GM18868 (cell line): Measurements from ENCODE around the gene MYO10.

Experiments
- ATAC-seq: cut with Tn5 transposase; IDR thresholded peaks from one replicate; pipeline ENCODE4 v1.9.1; 2021; ENCODE audit warnings: mild to moderate bottlenecking, moderate library complexity; ENCODE audit not compliant: unreplicated experiment

The MYO10 gene

DNA sequence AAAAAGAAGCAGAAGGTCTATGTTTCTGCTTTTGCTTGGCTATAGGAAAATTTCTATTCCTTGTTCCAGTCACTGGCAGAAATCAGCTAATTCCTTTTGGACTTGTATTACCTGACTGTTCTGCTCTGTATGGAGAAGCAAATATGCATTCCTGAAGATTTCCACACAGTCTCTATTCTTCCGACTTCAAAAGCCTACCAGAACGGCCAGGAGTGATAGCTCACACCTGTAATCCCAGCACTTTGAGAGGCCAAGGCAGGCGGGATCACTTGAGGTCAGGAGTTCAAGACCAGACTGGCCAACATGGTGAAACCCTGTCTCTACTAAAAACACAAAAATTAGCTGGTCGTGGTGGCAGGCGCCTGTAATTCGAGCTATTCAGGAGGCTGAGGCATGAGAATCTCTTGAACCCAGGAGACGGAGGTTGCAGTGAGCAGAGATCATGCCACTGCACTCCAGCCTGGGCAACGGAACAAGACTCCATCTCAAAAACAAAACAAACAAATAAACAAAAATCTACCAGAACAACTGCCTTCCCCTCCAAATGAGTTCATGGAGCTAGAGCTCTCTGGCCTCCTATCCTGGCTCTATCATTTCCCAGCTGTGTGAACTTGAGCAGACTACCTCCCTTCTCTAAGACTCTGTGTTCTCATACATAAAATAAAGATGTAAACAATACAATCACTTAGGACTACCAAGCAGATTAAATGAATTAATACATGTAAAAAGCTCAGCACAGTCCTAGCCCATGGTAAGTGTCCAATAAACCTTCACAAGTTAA is 17.0 kb downstream of the MYO10 start:
- no peak for ATAC-seq

DNA sequence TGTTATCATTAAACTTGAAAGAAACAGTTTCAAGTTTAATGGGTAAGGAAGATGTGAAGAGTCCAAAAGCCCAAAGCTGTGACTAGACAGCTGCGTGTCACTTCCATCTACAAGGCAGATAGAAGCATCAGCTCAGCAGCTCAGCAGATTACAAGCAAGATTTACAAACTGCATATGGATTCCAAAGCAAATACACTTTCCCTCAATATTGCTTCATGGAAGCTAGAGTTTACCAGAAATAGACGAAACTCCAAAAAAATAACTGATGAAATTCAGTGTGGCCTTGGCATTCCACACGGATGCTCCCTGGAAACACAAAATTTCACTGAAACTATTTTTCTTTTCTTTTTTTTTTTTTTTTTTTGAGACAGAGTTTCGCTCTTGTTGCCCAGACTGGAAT is 17.9 kb downstream of the MYO10 start:
- no peak for ATAC-seq

DNA sequence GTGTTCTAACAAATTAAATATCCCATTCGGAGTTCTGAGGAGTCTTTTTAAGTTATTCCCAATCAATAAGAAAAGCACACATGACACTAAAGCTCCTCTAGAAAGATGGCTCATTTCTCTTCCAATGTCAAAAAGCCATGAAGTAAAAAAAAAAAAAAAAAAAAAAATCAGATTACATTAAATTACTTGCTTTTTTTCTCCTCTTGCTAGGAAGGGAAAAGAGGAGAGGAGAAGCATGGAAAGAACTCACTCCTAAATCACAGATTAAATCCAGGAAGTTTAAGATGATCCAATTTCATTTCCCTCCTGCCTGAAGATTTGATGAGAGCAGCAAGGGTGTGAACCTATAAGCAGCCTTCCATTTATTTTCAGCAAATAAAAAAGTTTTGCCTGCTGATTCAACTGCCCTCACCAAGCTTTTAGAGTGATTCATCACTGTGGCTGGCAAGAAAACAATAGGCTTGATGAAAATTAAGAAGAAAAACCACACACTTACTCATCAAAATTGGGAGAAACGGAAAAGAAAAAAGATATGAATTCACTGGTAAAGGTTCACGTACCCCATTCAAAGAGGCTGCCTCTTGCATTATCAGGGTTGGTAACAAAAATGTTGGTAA is 19.7 kb downstream of the MYO10 start:
- no peak for ATAC-seq

DNA sequence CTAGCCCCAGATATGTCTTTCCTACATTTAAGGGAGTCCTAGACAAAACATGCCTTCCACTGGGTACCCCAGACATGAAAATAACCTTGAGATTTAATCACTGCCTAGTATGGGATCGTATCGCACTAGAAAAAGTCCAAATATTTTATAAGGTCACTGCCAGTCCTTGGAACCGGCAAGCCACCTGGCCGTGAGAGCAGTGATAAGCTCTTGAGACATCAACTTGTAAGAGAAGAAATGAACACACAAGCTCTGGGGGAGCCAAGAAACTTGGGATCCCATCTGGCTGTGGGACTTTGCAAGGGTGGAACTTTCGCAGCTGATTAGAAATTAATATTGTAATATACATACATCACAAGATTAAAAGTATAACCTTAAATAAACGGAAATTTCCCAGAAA is 21.5 kb downstream of the MYO10 start:
- ATAC-seq, result no peak

DNA sequence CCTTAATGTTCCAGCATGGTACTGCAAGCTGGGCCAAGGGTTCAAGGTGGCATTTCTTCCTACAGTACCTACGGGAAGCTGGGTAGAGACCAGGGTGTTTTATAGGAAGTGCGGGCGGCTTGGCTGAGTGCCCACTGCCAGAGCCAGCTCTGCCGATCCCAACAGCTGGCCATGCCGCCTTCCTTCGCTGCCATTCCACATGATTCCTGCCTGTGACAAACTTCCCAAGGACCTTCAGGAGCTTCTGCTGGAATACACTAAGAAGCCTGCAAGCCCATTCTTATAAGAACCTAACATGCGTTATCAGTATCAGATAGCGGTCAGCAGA is 22.0 kb downstream of the MYO10 start:
- ATAC-seq, result no peak

DNA sequence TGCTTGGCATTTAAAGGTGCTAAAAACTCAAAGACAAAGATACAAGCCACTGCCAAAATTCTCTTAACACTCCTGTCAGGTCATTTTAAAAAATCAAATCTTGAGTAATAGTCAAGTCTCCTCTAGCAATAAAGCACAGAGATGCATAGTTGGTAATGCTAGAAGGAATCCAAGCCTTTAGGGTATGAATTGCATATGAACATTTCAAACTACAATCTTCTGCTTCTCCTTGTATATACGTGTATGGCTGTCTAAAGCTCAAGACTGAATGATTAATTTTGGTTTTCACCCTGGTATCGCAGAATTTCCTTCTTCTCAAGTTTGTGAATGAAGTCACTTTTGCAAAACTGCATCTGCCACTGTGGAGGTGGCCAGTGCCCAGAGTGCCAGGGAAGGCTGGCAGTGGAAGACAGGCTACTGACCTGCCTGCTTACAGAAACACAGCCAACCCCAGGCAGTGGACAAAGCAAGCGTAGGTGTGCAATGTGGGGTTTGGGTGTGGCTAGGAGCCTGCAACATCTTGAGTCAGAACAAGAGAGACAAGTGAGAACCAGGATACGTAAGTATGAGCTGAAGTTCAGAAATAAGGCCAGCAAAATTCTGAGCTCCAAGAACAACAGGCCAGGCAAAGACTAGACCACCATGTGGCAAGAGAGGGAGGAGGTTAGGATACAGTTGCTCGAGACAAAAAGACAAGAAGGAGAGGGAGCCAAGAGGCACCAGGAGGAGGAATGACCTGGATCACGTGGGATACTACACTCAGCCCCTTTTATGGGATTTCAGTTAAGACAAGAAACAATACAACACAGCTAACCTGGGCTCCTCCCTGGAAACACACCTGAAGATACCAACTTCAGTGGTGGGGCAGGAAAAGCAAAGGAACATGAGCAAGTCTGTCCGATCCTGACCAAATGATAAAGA is 22.6 kb downstream of the MYO10 start:
- no peak for ATAC-seq

DNA sequence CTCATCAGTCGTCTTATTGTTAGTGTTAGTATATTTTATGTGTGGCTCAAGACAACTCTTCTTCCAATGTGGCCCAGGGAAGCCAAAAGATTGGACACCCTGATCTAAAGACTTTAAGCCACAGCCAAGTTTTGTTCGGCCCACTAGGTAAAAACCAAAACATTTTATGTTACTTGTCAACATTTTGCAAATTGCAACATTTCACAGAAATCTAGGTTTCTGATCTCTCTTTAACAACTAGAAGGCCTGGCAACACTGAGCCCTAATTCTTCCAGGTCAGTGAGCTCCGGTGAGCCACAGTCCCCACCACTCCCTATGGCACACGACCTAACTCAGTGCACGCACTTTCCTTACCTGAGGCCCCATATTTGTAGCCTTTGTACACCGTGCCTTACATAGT is 24.0 kb downstream of the MYO10 start:
- no peak for ATAC-seq

DNA sequence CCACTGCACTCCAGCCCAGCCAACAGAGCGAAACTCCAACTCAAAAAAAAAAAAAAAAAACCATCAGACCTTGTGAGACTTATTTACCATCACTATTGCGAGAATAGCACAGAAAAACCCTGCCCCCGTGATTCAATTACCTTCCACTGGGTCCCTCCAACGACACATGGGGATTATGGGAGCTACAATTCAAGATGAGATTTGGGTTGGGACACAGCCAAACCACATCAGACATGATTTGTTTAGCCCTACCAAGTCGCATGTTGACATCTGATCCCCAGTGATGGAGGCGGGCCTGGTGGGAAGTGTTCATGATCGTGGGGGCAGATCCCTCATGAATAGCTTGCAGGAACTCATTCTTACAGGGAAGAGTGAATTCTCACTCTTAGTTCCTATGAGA is 26.6 kb downstream of the MYO10 start:
- ATAC-seq, result no peak

DNA sequence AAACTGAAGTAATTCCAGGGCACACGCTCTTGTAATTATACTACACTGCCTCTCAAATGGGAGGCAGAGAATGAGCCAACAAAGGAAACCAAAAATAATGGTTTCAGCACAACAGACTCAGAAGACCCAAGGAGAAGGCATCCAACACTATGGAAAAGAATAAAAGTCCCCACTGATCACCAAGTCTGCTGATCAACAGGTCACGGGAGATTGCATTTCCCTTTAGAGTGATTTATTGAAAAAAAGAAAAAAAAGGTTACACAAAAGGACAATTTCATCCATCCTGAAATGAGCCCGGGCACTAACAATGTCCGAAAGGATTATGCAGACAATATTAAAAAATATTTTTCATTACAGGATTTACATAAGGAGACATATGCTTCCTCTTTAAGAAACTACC is 28.8 kb downstream of the MYO10 start:
- ATAC-seq, result no peak

DNA sequence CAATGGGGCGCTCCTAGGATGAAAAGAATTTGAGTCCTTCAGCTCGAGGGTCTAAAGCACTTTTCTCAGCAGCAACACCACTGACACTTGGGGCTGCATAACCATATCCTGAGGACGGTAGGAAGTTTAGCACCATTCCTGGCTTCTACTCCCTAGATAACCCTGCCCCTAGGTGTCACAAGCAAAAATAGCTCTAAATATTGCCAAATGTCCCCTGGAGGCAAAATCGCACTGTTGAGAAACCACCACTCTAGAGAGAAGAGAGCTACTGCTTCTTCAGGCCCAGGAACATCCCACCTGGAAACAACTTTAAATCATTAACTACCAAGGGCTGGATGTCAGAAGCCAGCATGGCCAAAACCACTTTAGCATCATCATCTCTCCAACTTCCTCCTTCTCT is 29.8 kb downstream of the MYO10 start:
- ATAC-seq, result no peak

DNA sequence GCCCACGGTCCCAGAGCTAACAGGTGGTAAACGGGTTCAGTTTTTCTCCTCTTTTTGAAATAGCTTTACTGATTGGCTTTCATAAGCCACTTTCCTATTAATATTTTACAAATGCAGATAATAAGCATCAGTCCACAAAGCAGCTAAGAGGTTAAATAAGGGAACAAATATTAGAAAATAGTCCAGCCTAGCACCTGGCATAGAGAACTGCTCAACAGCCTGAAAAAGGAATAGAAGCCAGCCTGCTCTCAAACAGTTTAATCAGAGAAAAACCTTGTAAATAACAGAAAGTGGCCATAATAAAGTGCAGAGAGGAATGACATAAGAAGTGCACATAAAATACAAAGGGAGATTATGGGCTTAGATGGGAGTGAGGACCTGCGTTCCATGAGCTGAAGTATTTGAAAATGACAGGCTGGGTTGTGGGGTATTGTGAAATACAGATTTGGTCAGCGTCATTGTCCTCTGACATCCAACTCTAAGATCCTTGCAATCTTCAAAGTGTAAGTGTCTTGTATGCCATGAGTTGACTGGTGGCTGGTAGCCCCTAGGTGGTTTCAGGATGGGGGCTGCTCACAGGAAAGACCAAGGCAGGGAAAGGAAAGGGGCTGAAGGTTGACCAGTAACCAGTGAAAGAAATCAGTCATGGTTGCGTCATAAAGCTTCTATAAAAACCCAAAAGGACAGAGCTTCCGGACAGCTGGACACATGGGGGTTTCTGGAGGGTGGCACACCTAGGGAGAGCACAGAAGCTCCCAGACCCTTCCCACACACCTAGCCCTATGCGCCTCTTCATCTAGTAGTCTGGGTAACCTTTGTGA is 32.4 kb downstream of the MYO10 start:
- ATAC-seq, result no peak

DNA sequence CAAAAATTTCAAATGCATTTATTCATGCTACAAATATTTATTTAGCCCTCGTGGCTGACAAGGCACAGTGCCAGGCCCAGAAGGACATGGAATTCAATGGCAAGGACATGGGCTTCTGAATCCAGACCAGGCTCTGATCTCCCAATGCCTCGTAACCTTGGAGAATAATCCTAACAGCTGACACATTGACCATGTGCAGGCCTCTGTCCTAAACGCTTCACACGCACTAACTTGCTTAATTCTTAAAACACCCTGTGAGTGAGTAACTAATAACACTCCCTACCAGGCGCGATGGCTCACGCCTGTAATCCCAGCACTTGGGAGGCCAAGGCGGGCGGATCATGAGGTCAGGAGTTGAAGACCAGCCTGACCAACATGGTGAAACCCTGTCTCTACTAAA is 33.2 kb downstream of the MYO10 start:
- ATAC-seq, result no peak

DNA sequence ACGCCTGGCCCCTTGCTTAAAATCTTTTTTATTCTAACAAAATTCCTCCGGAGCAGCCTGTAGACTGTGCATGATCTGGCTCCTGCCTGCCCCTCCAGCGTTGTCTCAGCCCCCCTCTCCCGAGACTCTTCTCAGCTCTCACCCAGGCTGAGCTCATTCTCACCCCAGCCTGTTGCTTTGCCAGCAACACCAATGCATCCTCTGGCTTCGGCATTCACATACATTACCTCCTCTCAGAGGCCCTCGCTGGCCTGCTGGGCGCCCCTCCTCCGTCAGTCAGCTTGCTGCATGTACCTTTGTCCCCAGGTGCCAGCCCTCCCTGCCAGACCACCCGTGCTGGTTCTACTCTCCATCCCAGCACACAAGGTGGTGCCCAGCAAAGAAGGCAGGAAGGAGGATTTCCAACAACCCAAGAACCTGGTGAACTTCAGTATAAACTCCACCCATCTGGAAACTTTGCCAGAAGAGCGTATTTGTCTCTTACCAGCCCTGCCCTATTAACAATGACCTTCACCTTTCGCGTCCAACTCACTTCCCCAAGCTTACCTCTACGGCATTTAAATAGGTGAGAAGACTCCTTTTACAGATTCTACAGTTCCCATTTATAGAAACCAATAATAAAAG is 35.0 kb downstream of the MYO10 start:
- no peak for ATAC-seq

DNA sequence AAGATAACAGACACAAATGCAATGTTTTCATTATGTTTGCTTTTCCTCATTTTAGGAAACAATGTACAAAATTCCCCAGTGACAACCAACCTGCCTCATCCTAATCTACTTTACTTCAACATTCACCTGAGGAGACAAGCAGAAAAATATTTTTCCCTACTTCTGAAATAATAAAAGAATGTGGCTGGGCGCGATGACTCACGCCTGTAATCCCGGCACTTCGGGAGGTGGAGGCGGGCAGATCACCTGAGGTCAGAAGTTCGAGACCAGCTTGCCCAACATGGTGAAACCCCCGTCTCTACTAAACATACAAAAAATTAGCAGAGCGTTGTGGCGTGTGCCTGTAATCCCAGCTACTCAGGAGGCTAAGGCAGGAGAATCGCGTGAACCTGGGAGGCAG is 36.9 kb downstream of the MYO10 start:
- no peak for ATAC-seq

DNA sequence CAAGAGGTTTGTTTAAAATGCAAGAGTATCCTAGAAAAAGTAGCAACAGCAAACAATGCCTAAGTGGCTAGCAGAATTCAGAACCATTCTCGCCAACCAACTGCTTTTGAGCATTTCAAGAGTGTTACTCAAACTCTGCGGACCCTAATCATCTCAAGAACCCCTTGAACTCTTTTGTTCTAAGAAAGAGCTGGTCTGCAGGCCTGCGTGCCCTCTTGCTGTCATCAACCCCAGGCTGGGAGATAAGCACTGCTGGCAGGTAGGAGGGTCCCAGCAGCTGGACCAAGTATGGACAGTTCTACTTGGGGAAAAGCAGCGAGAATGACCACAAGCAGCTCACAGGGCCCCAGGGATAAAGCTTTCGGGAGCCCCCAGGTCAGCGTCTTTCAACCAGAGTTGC is 38.3 kb downstream of the MYO10 start:
- no peak for ATAC-seq

DNA sequence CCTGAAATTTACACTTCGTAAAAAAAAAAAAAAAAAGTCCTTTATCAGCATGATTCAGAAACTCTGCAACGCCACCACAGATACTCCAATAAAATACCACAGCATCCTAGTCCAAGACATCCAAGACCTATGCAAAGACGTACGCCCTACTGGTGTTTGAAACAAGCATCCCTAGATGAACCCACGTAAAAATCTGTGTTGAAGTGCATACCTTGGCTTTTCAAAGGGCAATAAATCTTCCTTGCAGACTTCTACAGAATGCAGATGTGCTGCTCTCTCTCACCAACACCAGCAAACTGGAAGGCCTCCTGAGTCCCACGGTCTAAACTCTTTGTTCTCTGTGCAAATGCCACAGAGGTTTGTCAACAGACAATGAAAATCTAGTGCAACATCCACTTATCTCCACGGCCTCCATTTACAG is 38.8 kb downstream of the MYO10 start:
- no peak for ATAC-seq

DNA sequence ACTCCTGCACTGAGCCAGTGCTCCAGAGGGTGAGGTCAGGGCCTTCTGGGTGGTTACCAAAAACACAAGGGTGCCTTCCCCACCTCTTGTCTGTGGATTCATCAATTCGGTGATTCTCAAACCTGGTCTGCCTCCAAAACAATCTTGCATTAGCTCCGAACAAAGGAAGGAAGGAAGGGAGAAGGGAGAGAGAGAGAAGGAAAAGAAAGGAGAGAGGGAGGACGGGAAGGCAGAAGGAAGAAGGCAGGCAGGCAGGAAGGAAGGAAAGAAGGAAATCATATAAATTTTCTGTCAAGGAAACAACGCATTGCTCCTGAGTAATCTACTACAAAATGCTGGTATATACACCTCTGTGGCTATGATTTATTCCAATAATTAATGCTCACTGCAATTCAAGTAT is 39.3 kb downstream of the MYO10 start:
- ATAC-seq, result no peak

DNA sequence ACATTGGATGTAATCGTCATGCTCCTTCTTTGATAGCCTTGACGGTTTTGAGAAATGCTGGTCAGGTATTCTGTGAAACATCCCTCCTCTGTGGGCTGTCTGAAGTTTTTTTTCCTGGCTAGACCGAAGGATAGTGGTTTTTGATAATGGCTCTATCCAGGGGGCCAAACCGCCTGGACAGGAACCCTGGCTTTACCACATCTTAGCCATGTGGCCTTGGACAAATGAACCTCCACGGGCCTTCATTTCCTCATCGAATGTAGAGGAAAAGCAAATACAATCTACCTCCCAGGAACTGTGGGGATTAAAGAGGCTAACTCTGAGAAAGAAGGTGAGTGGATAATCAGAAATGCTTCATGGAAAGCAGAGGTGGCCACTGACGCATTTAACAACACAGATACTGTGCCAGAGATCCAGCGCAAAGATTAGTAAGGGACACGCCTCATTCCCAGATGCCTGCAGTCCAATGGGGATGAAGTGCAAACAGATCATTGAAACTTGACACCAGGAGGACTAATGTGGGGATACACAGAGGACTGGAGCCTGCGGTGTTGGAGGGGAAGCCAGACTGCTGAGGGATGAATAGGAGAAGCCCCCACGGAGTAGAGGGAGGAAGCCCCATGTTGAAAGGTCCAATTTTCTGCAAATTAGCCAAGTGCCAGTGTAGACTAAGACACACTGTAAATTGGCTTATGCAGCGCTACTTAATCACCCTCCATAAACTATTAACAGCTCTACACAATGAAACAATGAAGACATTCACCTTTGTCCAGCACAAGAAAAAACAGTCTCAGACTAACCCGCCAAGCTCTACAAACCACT is 41.6 kb downstream of the MYO10 start:
- ATAC-seq, result no peak

DNA sequence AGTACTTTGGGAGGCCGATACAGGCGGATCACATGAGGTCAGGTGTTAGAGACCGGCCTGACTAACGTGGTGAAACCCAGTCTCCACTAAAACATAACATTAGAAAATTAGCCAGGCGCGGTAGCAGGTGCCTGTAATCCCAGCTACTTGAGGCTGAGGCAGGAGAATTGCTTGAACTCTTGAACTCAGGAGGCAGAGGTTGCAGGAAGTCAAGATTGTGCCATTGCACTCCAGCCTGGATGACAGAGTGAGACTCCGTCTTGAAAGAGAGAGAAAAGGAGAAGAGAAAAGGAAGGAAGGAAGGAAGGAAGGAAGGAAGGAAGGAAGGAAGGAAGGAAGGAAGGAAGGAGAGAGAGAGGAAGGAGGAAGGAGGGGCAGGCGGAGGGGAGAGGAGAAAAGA is 45.1 kb downstream of the MYO10 start:
- no peak for ATAC-seq
